ENCODE data around the gene IPP.
"Not testable (repeated sequence)": the region's sequence is repeated elsewhere in the genome, so short reads cannot be mapped to it uniquely, and the experiment has no call there.

IPP gene

GRCh38 chr1:45722809-45723208 lies 27.6 kb downstream of the IPP start:
- H3K4me3 ChIP-seq (replicated peaks; ENCODE audit: low read depth, low read length), result no peak overlapping the region
- DNase-seq (ENCODE audit: extremely low read depth, low read depth), result no peak
- TF ChIP-seq CTCF (IDR thresholded peaks at IDR 0.05; ENCODE audit: low read depth, low read length, missing control alignments), result no peak

- no peak for TF ChIP-seq CTCF (IDR thresholded peaks at IDR 0.05; ENCODE audit: low read depth, low read length, missing control alignments)
- no peak overlapping the region for H3K4me3 ChIP-seq (replicated peaks; ENCODE audit: low read depth, low read length)
- peak; percentile 2 for DNase-seq (ENCODE audit: extremely low read depth, low read depth)
Observed at GRCh38 chr1:45721207-45721606, 29.2 kb downstream of the IPP start.

GRCh38 chr1:45718289-45718688 lies 32.2 kb downstream of the IPP start:
- H3K4me3 ChIP-seq (replicated peaks; ENCODE audit: low read depth, low read length), result no peak overlapping the region
- no peak for DNase-seq (ENCODE audit: extremely low read depth, low read depth)
- no peak for TF ChIP-seq CTCF (IDR thresholded peaks at IDR 0.05; ENCODE audit: low read depth, low read length, missing control alignments)

GRCh38 chr1:45717386-45717785 lies 33.1 kb downstream of the IPP start:
- not testable (repeated sequence) for DNase-seq (ENCODE audit: extremely low read depth, low read depth)

GRCh38 chr1:45716700-45717099 lies 33.8 kb downstream of the IPP start:
- no peak for TF ChIP-seq CTCF (IDR thresholded peaks at IDR 0.05; ENCODE audit: low read depth, low read length, missing control alignments)
- DNase-seq (ENCODE audit: extremely low read depth, low read depth), result no peak
- H3K4me3 ChIP-seq (replicated peaks; ENCODE audit: low read depth, low read length), result no peak overlapping the region

More at GRCh38 chr1:45717386-45717785, 33.1 kb downstream of the IPP start:
- not testable (repeated sequence) for H3K4me3 ChIP-seq (replicated peaks; ENCODE audit: low read depth, low read length)

- no peak for TF ChIP-seq CTCF (IDR thresholded peaks at IDR 0.05; ENCODE audit: low read depth, low read length, missing control alignments)
- no peak for DNase-seq (ENCODE audit: extremely low read depth, low read depth)
- H3K4me3 ChIP-seq (replicated peaks; ENCODE audit: low read depth, low read length), result no peak overlapping the region
Observed at GRCh38 chr1:45713711-45714110, 36.7 kb downstream of the IPP start.

- H3K4me3 ChIP-seq (replicated peaks; ENCODE audit: low read depth, low read length), result no peak overlapping the region
- DNase-seq (ENCODE audit: extremely low read depth, low read depth), result no peak
- no peak for TF ChIP-seq CTCF (IDR thresholded peaks at IDR 0.05; ENCODE audit: low read depth, low read length, missing control alignments)
Observed at GRCh38 chr1:45704637-45705036, 45.8 kb downstream of the IPP start.

All from HFF-Myc (cell line).